GM12878 (cell line): ENCODE data around the gene ALAD.

Experiments
- BRCA1 ChIP-seq: IDR thresholded peaks from 2 replicates; pipeline ENCODE4 v1.6.1; 2011; ENCODE audit warnings: low read depth, low read length, improper control_type of control experiment
- CEBPB ChIP-seq, 2 experiments: fragments of 150-350 bp in 1 of 2; IDR thresholded peaks; 2 replicates each; pipeline ENCODE4 v1.6.1; 2012 to 2014; ENCODE audit warnings: low read depth in 2 of 2, low read length in 2 of 2, borderline replicate concordance in 1 of 2, inconsistent platforms in 1 of 2
- CTCF ChIP-seq, 3 experiments: IDR thresholded peaks in 2 of 3; conservative IDR thresholded peaks in 1 of 3; 2 replicates each; pipeline ENCODE4 v1.5.1; 2011; ENCODE audit warnings: low read depth in 3 of 3, low read length in 3 of 3, mild to moderate bottlenecking in 3 of 3, control low read depth in 2 of 3, moderate library complexity in 2 of 3, inconsistent platforms in 1 of 3, mixed read lengths in 1 of 3; ENCODE audit not compliant: control insufficient read depth in 2 of 3, insufficient read depth in 1 of 3; ENCODE audit errors: extremely low read depth in 1 of 3
- ESRRA ChIP-seq: IDR thresholded peaks from 2 replicates; pipeline ENCODE4 v1.6.1; 2012; ENCODE audit warnings: mild to moderate bottlenecking, low read length, improper control_type of control experiment
- ETV6 ChIP-seq, 2 experiments: fragments of 450-650 bp in 1 of 2; IDR thresholded peaks in 1 of 2; conservative IDR thresholded peaks in 1 of 2; 2 replicates each; pipeline ENCODE4 v1.6.1; 2014; ENCODE audit warnings: antibody characterized with exemption in 1 of 2, borderline replicate concordance in 1 of 2, low read depth in 1 of 2, mild to moderate bottlenecking in 1 of 2, moderate library complexity in 1 of 2
- FOXM1 ChIP-seq: IDR thresholded peaks from 2 replicates; pipeline ENCODE4 v1.6.1; 2012; ENCODE audit warnings: low read depth, mild to moderate bottlenecking, inconsistent platforms, low read length, moderate library complexity
- IRF3 ChIP-seq: fragments of 450-650 bp; IDR thresholded peaks from 2 replicates; pipeline ENCODE4 v1.6.1; 2014; ENCODE audit warnings: mild to moderate bottlenecking
- RCOR1 ChIP-seq: conservative IDR thresholded peaks from 2 replicates; pipeline ENCODE4 v1.6.1; 2012; ENCODE audit warnings: low read depth, low read length, improper control_type of control experiment
- RELA ChIP-seq: fragments of 450-650 bp; IDR thresholded peaks from 2 replicates; pipeline ENCODE4 v1.8.0; 2014; ENCODE audit warnings: borderline replicate concordance; ENCODE audit not compliant: partially characterized antibody
- ZNF384 ChIP-seq: IDR thresholded peaks from 2 replicates; pipeline ENCODE4 v1.6.1; 2012; ENCODE audit warnings: low read depth, mild to moderate bottlenecking, low read length, improper control_type of control experiment, borderline replicate concordance
- ZZZ3 ChIP-seq: IDR thresholded peaks from 2 replicates; pipeline ENCODE4 v1.6.1; 2011; ENCODE audit warnings: low read depth; ENCODE audit not compliant: control insufficient read depth, insufficient read length
- TF ChIP-seq, protein P1 (sequence below): IDR thresholded peaks from 2 replicates; pipeline ENCODE4 v1.6.1; 2012; ENCODE audit warnings: low read depth, low read length, improper control_type of control experiment

GRCh38 chr9:113380869-113381378, 20.2 kb downstream of the ALAD start:
- TF ChIP-seq IRF3 (no peak), ESRRA (no peak), RCOR1 (no peak), ETV6 (conservative IDR thresholded peaks at IDR 0.05 in 1 of 2, IDR thresholded peaks at IDR 0.05 in 1 of 2; ENCODE audit: borderline replicate concordance in 1 of 2, low read depth in 1 of 2) (peak in 1 of 2 experiments; percentile 76; a peak in 2 of 4 replicates), FOXM1 (no peak), RELA (no peak), CEBPB (IDR thresholded peaks at IDR 0.05; ENCODE audit: borderline replicate concordance in 1 of 2, low read depth in 2 of 2, low read length in 2 of 2) (no peak), ZZZ3 (no peak), BRCA1 (no peak), CTCF (IDR thresholded peaks at IDR 0.05 in 2 of 3, conservative IDR thresholded peaks at IDR 0.05 in 1 of 3; ENCODE audit: control insufficient read depth in 2 of 3, extremely low read depth in 1 of 3, insufficient read depth in 1 of 3, low read depth in 3 of 3, low read length in 3 of 3) (no peak), ZNF384 (no peak)
- TF ChIP-seq, protein P1, sequence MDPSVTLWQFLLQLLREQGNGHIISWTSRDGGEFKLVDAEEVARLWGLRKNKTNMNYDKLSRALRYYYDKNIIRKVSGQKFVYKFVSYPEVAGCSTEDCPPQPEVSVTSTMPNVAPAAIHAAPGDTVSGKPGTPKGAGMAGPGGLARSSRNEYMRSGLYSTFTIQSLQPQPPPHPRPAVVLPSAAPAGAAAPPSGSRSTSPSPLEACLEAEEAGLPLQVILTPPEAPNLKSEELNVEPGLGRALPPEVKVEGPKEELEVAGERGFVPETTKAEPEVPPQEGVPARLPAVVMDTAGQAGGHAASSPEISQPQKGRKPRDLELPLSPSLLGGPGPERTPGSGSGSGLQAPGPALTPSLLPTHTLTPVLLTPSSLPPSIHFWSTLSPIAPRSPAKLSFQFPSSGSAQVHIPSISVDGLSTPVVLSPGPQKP = no peak
